Measurements from ENCODE around the gene SPATA16.
A peak's percentile ranks its signal among the peaks of the same experiment; 100 is the strongest.
"Not testable (repeated sequence)": the region's sequence is repeated elsewhere in the genome, so short reads cannot be mapped to it uniquely, and the experiment has no call there.

The SPATA16 gene

DNA sequence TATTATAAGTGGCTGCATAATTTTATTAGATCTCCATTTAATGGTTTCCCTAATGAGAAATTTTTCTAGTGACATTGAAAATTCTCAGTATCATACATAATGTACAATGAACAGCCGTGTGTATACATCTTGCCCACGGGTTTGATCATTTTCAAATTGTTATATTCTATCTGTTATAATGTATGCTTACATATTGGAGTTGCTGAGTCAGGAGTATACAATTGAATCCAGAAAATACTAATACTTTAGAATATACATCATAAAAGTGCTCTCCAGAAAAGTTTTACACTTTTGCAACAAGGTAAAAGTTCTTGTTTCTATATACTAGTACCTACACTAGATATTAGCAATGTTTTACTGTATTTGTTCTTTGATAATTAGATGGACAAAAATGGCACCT, 82.8 kb downstream of the SPATA16 start:
- DNase-seq = no peak

GRCh38 chr3:173055228-173055933, 85.7 kb downstream of the SPATA16 start:
- no peak for DNase-seq

GRCh38 chr3:173049360-173049759, 91.7 kb downstream of the SPATA16 start:
- DNase-seq = no peak

DNA sequence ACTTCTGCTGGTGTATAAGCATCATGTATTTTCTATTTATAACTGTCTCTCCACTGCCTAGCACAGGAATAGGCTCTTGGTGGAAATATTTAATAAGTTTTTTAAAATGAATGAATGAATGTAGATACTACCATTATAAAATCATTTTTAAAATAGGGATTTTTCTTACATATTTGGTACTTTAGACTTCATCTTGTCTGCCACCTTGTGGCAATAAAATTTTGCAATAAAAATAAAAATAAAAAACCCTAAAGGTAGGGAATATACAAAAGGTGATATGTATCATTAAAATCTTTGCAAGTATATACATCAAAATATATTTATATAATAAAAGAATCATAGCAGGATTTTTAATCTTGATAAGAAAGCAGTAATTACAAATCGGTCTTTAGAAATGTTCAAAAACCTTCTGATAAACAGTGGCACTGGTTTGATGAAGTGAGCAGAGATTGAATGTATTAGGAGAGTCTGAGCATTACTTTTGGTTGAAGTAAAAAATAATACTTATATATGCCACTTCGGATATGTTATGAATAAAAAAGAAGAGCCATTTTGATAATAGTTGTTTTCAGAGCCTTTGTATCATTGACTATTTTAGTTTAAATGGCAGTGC, 95.2 kb downstream of the SPATA16 start:
- DNase-seq = peak; percentile 4

DNA sequence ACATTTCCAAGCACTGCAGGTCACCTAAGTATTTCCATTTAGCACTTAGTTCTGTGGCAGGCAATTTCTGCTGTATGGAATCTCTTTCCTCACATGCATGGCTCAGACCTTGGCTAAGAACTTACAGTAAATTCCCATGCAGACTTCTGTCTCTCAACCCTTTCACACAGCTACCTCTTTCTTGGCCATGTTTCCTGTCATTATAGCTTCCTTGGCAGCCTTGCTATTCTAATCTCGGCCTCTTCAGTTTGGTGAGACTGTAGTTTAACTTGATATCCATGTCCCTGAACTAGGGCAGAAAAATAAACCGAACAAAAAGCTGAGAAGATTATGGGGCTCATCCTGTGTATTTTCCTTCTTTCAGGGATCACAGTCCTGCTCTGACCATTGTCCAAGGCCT, 96.0 kb downstream of the SPATA16 start:
- DNase-seq = no peak

DNA sequence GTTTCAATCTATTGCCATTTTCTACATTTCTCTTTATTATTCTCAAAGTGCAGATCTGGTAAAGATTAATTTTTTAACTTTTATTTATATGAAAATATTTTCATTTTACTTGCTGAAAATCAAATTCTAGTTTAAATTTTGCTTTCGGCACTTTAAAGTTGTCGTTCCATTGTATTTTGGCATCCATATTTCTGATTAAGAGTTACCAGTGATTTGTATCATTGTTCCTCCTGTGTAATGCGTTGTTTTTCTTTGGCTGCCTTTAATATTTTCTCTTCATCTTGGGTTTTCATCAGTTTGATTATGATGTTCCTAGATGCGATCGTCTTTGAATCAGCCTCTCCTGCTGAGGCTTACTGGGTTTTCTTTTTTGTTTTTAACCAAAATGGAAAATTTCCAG, 97.3 kb downstream of the SPATA16 start:
- DNase-seq = no peak

DNA sequence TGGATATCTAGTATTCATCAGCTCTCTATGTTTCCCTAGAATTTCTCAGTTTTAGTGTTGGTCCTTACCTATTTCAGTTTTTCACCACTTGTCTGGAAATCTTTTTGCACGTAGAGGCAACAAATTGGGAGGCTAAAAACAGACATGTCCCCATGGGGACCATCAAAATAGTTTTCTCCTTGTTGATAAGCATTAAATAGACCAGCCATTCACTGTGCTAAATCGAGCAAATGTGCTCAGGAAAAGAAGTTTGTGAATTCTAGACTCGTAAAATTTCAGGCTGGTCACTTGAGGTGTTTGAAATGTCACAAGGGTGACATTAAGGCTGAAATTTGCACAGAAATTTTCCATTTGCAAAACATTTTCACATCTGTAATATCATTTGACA, 102.6 kb downstream of the SPATA16 start:
- no peak for DNase-seq

DNA sequence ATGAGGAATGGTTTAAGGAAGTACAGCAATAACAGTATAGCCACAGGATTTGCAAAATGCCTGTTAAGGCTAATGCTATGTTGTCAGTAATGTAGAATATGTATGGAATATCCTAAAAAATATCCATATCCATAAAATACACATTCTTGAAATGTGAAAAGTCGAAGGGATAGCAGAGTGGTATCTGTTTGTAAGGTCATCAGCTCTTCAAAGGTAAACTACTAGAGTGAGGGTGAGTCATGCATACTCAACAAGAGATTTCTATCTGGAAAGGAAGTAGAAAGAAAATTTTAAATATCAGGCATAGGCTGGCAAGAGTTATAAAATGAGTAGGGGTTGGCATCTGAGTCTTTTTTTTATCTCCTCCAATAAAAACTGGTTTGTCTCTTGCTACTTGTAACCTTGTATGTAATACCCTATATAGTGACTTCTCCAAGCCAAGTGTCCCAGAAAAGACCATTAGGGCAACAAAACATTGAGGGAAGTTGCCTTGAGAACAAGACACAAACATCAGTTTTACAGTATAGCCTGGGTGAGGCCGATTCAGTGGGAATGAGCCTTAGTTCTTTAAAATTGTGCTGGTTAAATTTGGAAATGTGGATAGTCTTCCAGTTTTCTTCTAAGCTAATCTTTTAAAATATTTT, 103.1 kb downstream of the SPATA16 start:
- DNase-seq = no peak

- DNase-seq = no peak
These were observed 110.8 kb downstream of the SPATA16 start for GRCh38 chr3:173030273-173030672.

DNA sequence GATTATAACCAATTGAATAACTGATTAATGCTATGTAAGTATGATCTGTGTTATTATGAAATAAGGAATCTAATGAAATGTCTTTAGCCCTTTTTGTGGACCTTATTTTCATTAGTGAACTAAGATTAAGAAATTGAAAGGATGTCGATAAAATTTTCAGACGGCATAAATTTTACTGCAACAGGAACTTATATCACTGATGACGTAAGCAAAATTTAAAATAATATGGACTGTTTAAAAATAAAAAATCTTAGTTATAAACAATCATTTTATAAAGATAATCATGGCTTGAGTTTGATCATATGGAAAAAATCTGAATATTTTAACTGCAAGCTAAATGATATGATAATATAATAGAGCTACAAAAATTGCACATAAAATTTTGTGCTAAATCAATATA, 112.7 kb downstream of the SPATA16 start:
- DNase-seq = no peak

GRCh38 chr3:173027429-173027828, 113.6 kb downstream of the SPATA16 start:
- DNase-seq = no peak

DNA sequence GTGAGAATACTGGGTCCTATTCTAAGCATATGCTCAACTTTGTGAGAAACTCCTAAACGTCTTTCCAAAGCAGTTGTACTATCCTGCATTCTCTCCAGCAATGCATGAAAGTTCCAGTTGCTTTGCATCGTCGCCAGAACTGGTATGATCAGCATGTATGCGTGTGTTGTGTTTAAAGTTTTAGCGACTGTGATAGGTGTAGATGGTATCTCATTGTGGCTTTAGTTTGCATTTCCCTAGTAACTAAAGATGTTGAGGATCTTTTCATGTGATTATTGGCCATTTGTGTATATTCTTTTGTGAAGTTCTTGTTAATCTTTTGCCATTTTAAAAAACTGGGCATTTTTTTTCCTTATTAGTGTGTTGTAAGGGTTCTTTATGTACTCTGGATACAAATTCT, 115.1 kb downstream of the SPATA16 start:
- no peak for DNase-seq

- DNase-seq = no peak
These were observed 119.4 kb downstream of the SPATA16 start for GRCh38 chr3:173021547-173022185.

- not testable (repeated sequence) for DNase-seq
These were observed 120.9 kb downstream of the SPATA16 start for GRCh38 chr3:173020128-173020527.

- no peak for DNase-seq
These were observed 121.7 kb downstream of the SPATA16 start for GRCh38 chr3:173019378-173019777.

- DNase-seq = no peak
These were observed 122.3 kb downstream of the SPATA16 start for GRCh38 chr3:173018758-173019157.

DNA sequence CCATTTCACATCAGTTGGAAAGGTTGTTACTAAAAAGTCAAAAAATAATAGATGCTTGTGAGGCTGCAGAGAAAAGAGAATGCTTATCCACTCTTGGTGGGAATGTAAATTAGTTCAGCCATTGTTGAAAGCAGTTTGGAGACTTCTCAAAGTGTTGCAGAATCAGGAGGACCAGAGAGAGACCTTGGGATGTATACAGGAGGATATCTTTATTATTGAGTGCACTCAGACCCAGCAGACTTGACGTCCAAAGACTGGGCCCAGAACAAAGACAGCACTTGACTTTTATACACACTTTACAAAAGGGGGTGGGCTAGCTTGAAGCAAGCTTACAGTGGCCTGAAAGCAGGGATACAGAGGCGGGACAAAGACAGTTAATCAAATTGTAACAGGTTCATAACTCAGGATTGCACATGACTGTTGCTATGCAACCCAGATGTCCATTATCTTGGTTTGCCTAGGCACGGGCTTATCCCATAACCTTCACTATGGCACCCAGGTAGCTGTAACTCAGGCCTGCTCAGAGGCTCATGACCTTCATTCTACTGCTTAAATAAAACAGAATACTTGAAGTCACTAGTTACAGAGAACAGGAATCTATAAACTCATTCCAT, 127.7 kb downstream of the SPATA16 start:
- no peak for DNase-seq

DNA sequence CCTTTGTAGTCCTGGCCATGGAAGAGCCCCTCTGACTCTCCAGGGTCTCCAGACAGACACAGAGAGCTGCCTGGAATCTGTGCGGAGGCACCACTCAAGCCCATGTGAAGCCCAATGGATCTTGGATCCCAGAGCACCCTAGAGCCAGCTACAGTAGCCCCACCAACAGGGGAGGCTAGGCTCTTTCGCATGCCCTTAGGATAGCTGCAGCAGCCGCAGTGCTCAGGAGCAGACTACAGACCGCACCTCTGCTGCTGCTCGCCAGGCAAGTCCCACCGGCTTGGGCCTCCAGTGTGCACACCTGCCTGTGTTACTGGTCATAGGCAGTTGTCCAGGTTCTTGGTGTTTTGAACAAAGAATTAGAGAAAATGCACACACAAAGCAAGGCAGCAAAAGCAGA, 131.6 kb downstream of the SPATA16 start:
- DNase-seq = no peak

DNA sequence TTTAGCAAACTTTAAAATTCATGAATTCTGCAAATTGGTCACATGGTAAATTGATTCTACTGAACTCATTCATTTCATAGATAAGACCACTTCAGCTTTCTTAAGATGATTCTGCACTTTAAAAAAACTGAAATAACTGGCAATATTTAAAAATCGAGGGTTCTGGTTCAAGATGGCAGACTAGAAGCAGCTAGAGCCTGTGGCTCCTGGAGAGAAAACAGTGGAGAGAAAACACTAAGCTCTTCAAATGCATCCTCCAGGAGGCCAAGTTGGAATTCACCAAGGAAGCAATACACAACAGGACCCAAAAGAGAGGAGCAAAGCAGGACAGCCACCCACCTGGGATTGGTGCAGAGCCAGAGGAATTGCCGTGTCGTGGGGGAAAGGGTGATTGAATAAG, 132.1 kb downstream of the SPATA16 start:
- no peak for DNase-seq

DNA sequence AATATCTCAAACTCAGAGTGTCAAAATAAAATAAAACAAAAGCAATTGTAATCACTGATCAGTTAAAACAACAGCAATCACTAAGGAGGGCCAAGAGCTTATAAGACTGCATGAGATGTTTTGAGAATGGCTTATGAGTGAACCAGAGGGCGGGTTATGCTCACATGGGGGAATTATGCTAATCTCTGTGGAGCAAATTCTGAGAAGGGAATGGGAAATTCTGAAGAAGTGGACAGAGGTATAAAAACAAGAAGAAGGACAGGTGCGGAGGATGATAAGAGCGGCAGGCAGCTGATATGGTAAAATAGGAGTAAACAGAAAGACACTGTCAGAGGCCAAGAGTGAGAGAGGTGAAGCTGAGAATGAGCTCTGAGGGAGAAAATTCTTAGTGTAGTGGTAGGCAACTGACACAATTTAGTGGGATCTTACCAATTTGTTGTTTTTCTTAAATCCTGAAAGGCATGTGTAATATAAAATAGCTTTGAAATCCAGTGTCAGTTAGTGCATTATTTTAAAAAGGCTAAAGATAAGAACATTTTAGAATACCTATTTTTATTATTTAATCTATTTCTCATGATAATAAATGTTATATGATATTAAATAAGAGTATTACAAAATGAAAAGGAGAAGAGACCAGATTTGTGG, 133.8 kb downstream of the SPATA16 start:
- DNase-seq = peak; percentile 88

- DNase-seq = no peak
These were observed 135.0 kb downstream of the SPATA16 start for GRCh38 chr3:173006006-173006405.

DNA sequence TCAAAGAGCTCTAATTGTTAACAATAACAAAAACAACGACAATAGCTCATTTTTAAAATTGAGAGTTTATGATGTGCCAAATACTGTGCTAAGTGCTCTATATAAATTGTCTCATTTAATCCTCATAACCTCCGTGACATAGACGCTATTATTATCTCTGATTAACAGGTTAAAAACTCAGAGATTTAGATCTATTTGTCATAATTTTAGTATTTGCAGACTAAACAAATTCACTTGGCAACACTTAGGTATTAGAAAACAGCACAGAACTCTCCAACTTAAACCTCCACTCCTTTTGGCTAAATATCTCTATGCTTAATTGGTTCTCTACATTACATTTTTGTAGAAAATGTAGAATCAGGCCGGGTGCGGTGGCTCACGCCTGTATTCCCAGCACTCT, 136.4 kb downstream of the SPATA16 start:
- no peak for DNase-seq

DNA sequence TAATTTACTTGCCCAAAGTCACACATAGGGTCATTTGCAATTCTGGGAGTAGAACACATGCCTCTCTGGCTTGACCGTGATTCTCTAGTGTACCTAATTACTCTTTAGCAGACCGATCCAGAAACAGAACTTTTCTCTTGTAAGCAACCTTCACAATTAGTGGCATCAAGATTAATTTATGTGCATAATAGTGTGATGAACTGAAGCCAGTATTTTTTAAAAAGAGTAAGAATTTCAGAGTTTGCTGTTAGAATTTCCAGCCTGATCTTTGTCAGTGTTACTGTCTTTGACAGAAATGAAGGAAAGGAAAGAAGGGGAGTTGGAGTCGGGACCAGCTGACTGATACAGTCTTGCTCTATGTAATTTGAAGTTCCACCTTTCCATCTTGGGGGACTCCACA, 137.1 kb downstream of the SPATA16 start:
- no peak for DNase-seq
